Activated T-helper 1 cell treated with anti-CD3 and anti-CD28 coated beads, Interleukin-2, amount 50 U/mL, for 16 hours (primary cell): ENCODE measurements around the gene RTN4RL1.

Source experiments
- DNase-seq, 2 donors: peaks; one replicate each; pipeline ENCODE4 v3.0.0-alpha.2; 2020; ENCODE audit warnings: low read depth in 1 of 2, low spot score in 1 of 2

Gene RTN4RL1, protein sequence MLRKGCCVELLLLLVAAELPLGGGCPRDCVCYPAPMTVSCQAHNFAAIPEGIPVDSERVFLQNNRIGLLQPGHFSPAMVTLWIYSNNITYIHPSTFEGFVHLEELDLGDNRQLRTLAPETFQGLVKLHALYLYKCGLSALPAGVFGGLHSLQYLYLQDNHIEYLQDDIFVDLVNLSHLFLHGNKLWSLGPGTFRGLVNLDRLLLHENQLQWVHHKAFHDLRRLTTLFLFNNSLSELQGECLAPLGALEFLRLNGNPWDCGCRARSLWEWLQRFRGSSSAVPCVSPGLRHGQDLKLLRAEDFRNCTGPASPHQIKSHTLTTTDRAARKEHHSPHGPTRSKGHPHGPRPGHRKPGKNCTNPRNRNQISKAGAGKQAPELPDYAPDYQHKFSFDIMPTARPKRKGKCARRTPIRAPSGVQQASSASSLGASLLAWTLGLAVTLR

DNA sequence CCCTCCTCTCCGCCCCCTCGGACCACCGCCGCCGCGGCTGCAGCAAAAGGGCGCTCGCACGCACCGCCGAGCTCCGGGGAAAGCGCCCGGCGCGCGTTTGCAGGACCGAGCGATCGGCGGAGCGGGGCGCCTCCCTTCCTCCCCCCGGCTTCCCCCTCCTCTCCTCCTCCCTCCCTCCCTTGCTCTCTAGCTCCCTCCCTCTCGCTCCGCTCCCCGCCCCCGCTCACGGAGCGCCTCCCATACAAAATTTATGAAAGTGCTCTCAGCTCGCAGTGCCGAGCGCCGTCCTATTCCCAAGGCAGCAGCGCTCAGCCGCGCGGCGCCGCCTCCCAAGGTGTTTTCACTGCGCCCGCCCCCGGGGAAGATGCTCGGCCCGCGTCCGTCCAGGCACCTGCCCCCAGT lies at the start of gene RTN4RL1:
Gene RTN4RL1, minus strand, starts transcription at position 115 of the 402 bp plus-strand sequence. CDS start 469 bp downstream, outside the sequence.
- DNase-seq, result peak; percentile 60 to 65

DNA sequence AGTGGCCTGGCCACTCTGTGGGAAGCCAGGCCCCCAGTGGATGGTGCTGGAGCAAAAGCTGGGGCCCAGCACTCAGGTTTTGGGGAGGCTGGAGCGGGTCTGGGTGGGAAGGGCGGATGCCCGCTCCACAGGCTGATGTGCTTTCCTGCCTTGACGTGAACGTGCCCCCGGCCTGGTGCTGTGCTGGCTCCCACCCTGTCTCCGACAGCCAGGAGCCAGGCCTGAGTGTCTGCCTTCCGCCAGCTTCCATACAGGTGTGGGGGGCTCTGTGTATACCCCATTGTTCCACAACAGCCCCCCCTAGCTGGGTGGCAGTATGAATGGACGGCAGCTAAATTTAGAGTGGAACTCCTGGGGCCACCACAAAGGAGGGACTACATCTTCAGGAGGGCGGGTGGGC lies 49.8 kb upstream of the RTN4RL1 start:
- DNase-seq, result no peak

DNA sequence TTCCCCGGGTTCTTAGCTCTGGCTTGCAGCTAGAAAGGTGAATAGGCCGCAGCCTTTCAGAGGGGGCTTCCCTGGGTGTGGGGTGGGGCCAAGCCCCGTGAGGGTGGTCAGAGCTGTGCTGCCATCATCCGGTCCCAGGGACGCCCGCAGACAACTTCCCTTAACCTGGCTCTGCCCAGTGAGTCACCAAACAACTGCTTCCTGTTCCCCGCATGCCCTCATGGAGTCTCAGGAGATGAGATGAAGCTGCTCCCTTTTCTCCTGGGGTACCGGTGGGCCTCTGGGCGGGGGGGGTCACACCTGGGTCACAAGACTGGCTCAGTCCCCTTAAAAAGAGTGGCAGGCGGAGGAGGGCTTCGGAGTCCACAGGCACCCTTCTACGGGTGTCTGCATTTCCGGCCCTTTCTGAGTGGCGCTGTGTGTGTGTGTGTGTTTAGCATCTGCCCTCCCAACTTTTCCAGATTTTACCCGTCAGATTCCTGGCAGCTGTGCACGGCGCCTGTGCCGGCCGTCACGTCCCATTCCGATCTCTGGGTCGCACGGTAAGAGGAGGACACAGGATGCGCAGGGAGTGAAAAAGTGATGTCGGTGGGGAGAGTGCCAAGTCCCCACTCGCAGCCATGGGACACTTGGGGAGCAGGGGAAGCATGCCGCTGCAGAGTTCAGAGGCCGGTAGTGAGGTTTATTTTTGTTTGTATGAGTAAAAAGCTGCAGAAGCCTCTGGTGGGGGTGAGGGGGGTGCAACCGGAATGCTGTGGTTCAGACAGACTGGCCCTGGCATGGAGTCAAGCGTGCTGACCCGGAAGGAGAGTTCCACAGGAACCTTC lies 46.5 kb upstream of the RTN4RL1 start:
- DNase-seq, result no peak

DNA sequence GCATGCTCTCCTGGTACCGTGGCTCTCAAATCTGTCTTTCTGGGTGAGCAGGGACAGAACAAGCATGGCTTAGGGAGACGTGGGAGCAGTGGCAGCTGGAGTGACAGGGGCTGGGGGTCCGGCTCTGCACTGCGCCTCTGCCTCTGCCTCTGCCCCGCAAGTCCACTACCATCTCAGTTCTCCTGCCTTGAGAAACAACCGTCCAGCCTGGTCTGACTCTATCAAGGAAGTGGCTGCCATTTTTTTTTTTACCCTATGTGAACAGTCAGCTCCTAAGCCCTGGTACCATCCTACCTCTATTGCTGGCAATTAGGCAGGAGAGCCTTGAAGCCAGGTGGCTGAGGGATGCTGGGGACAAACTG lies 45.9 kb upstream of the RTN4RL1 start:
- DNase-seq, result no peak

DNA sequence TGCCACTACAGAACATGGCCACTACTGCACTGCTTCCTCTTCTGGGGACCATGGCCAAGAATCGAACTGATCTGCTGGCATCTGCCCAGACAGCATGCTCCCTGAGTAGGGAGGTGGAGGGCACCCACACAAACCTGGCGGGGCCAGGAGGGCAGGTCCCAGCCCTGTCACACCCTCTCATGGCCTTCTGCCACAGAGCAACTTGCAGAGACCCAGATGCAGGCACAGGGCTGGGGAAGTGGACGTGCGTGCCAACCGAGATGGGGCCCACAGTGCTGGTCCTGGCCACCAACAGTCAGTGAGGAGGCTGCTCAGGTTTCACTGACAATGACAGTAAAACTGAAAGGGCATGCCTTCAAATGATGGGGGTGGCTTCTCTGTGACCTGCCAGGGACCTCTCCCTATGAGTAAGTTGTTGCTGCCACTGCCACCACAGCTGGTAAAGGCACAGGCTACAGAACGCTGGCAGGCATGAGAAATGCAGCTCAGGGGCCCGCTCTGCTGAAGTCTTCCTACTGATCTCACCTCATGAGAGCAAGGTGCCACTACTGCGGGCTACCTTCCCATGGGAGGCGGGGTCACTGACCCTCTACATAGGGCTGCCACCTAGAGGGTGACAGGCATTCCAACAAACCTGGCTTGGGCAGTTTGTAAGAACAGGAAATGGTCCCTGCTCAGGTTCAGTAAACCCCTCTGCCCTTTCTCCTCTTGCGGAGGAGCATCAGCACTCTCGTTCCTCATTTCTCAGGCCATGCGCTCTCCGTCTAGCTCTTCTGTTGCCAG lies 45.3 kb upstream of the RTN4RL1 start:
- peak in 1 of 2 donors; percentile 49 for DNase-seq

DNA sequence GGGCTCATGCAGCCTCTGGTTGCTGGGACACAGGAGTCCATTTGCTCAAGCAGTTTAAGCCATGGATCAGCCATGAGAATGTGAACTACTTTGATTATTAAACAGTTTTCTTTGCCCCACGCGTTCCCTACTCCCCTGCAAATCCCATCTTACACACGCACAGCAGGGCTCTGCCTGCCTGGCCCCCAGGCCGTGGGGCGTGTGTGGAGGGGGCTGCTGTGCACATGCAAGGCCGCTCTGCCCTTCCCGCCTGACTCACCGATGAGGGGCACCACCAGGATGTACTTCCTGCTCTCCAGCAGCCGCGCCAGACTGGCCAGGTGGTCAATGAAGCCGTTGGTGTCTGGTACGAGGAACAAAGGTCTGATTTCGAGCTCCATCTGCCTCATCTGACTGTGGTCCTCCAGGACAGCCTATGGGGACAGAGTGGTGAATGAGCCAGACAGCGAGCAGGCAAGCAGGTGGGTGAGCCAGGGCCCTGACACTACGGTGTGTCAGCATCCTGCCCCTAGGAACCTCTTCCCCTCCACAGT lies 43.5 kb upstream of the RTN4RL1 start:
- DNase-seq, result no peak

DNA sequence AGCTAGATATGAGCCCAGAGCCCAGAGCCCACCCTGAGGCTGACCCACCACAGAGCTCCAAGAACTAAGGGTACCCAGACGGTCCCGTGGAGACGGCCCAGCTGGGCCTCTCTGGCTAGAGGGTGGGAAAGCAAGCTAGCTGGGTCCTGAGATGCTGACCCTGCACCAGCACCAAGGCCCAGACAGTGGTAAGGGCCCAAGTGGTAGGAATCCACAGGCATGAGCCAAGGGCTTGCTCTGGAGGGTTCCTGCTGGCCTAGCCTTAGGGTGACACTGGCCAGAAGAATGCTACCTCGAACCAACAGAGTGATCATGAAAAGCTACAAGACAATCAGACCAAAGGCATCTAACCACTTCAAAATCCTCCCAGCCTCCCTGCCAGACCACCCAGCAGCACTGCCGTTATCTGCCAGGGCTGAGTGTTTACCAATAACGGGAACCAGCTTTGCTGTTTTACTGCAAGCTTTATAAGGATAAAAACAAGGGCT lies 42.9 kb upstream of the RTN4RL1 start:
- no peak for DNase-seq

DNA sequence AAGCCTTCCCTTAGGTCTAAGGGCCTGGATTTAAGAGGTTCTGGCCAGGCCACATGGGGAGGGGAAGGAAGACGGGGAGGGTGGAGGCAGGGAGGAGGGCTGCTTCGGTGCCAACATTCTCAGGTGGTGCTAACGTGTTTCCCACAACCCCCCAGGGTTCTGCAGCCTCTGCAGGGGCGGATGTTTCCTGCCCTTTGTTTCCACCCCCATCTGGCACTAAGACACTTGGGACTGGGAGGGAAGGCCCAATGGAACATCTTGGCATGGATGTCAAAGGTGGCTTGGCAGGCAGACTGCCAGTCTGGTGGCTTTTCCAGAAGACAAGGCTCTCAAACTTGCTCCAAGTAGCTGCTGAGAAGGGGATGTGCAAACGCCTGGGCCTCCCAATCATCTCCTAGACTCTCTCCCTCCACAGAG lies 42.5 kb upstream of the RTN4RL1 start:
- DNase-seq, result no peak

DNA sequence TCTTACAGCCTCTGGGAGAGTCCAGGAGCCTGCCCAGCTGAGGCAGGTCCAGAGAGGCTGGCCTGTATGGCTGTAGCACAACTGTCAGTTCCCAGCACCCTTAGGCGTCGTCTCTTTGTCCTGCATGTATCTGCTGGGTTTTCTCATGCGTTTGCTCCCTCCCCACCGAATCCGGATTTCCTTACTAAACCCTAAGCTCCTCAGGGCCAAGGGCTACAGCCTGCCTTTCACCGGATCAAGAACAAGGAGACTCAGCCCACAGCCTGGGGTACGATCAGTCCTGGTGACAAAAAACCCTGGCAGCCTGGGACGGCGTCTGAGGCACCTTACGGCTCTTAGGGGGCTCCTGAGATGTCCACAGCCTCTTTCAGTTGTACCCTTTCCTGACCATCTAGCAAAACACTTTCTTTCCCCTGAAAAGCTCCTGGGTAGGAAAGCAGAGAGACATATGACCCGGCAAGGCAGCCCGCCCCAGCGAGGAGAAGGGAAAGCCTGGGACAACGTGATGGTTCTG lies 42.0 kb upstream of the RTN4RL1 start:
- DNase-seq, result no peak

DNA sequence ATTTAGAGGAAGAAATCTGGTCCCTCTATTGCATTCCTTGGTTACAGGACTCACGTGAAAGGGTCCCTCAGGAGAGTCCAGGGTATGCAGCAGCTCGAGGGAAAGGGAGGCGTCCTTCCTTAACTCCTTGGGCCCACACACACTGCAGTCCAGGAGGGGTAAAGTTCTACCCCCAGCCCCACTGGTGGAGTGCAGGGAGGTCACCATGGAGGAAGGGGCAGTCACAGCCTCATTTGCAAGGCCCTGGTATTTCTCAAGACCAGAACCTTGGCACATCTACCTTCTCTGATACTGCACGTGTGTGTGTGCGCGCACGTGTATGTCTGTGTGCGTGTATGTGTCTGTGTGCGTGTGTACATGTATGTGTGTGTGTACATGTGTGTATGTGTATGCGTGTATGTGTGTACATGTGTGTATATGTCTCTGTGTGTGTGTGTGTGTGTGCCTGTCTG lies 40.8 kb upstream of the RTN4RL1 start:
- no peak for DNase-seq

DNA sequence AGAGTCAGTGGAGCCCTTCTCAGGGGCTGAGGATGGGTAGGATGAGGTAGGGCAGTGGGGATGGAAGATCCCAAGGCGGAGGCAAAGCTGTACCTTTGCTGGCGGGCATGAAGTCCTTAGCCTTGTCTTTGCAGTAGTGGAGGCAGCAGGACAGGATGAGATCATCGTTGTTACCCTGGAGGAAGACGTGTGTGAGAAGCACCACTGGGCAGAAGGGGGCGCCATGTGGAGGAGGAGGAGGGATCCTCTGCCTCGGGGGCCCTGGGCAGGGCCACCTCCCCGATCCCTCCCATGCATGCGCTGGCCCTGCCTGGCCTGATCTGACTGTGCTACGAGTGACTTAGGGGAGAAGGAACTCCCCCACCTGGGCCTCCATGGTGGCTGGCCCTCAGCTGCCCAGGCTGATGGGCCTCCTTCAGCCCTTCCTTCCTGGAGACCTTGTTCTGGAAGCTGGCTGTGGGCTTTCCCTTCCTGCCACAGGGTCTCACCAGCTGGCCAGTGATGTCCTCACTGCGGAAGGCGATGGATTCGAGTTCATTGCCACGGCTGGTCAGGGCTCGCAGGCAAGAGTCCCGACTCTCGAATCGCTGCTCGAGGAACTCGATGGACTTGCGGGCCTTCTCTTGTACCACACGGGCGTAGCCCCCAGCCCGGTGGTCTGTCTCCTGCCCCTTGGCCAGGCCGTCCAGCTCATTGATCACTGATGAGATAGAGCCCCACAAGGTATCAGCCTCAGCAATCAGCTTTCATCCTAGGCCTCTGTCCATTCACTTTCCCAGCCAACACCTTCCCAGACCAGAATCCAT lies 40.0 kb upstream of the RTN4RL1 start:
- DNase-seq, result peak in 1 of 2 donors; percentile 47

DNA sequence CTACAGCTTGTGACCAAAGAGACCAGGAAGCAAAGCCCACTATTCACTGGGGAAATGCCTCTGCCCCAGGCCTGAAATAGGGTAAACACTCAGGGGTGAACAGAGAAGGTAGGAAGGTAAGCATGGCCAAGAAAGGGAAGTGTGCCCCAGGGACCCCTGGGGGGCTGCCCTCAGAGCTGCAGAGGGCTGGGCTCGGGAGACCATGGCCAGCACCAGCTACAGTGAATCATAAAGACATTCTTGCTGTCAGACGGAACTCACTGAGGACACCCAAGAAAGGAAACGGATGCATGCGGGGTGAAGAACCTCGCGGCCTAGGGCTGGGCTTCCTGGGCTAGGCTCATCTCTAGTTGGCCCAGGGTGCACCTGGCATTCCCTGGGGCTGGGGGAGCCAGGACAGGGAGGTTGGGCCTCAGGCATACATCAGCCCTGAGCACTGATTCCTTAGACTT lies 39.4 kb upstream of the RTN4RL1 start:
- no peak for DNase-seq

DNA sequence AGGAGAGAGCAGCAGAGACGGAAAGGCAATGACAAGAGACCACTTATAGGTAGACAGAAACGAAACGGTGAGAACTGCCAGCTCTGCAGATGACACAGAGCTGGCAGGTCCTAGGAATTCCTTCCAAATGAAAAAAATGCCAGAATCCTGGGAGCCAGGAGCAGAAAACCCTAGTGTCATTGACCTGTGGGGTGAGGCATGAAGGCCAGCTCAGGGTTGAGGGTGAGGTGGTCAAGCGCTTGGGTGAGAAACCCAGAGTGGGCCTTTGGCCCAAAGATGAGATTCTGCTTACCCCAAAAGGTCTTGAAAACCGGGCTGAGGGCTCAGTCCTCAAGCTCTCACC lies 39.0 kb upstream of the RTN4RL1 start:
- no peak for DNase-seq

DNA sequence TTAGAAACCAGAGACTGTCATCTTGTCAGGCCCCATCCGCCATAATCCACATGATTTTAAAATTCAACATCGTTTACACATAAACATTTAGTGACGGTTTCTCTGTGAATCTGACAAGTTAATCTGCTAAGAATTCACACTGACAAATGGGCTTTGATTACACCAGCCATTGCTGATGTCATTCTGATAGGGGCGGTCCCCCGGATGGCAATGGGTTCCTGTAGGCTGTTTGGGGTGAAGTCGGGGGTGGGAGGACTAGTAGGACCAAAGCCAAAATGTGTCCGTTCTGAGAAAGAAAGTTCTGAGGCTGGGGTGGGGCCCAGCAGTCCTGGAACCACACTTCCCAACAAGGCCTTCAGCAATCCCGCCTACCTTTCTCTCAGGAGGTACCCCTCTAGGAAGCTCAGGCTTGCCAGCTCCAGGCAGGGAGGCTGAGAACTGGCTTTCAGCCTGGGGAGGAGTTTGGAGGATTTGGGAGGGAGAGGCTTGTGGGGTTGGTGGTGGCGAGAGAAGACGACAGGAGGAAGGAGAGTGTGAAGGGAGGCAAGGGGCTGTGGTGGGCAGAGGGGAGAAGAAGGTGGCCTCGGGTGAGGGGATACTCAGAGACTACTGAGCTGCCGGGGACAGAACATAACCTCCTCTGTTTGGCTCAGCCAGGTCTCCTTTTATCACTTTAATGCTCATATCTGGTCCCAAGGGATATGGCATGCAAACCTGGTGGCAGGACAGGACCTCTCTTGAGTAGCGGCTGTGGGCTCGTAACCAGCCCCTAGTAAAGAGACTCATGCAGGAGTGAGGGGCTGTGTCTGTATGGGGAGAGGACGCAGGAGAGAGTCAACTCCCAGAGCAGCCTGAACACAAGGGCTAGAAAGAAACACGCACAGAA lies 38.4 kb upstream of the RTN4RL1 start:
- DNase-seq, result no peak

DNA sequence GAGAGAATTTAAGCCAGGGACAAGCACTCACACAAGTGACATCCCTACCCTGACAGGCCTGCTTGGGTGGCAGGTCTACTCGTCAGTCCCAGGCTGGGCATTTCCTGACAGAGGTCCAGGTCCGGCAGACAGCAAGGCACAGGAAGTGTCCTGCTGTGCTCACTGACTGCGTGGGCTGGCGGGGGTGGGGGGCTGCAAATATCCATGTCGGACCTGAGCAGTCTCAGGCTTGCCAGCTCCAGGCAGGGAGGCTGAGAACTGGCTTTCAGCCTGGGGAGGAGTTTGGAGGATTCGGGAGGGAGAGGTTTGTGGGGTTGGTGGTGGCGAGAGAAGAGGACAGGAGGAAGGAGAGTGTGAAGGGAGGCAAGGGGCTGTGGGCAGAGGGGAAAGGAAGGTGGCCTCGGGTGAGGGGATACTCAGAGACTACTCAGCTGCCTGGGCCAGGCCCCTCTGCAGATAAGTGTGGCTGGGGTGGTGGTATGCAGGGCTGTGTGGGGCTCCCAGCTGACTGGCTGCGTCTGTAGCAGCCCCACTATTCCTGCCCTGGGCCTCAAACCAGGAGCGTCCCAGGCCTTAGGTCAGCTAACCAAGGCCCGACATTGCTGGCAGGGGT lies 37.5 kb upstream of the RTN4RL1 start:
- no peak for DNase-seq

DNA sequence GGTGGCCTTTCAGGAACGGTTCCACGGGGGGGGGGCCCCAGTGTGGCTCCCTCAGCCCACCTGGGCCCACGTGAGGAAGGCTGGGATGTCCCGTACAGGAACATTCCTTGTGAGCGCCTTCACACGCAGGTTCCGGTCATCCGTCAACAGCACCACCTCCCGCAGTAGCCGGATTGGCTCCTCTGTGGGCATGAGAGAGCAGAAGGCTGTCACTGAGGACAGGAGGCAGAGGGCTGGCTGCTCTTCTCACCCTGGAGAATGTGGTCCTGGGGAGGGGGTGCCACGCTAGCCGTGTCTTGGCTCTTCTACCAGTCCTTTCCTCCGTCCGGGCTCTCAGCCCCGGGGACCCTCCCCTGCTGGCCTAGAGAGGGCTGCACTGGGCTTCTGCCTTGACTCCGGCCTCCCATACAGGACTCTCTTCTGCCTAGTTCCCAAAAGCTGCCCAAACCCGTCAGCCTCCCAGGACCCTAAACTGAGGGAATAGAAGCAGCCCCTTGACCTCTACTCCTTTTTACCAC lies 36.4 kb upstream of the RTN4RL1 start:
- no peak for DNase-seq

DNA sequence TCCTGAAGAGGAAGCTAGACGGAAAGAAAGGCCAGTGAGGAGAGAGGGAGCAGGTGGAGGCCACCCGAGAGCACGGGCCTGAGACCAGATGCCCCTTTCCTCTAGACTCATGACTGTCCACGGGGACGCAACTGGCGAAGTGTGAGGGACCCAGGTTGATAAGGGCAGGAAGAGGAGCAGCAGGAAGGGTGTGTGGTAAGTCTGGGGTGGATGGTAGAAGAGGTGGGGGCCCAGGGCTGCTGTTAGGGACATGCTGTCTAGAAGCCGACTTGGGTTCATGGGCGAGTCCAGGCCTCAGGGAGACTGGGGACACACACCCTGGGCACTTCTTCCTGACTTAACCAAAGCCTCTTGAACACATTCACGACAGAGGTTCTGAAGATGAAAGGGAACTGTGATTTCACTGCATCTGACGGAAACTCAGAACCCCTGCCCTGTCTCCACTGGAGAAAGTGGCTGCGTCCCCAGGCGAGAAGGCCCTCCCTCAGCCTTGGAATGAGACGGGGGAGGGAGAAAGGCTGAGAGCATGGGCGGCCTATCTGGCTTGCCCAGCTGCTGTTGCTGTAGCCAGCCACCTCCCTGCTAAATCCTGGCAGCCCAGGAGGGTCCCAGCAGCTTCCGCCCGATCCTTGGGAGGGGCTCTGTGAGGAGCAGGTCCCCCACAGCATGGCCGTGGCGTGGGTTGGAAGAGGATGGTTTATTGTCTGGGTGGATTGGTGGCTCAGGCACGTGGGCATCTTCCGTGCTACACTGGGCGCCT lies 35.7 kb upstream of the RTN4RL1 start:
- DNase-seq, result no peak

DNA sequence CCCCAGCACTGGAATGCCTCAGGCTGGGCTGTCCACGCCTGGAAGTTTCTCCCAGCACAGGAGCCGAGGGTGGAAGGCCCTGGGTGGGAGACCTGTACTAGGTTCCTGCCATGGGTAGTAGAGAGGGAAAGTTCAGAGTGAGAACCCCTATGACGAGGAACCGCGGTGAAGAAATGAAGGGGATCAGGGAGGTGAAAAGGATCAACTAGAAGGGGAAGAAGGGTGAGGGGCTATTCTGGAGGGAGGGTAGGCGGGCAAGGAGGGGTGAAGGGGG lies 35.2 kb upstream of the RTN4RL1 start:
- DNase-seq, result no peak
